ENCODE data around the gene HNF4A. TPM values are rescaled to one million over a fixed set of nuclear protein-coding genes. Genes with fewer than 3 reads are reported as not detected.

HNF4A gene
- total and polyA plus RNA-seq, 2 of the 13 experiments (the other 11 are each of a cell fraction or from before 2014, with no cell fraction given) = 80.9 to 169 TPM

DNA sequence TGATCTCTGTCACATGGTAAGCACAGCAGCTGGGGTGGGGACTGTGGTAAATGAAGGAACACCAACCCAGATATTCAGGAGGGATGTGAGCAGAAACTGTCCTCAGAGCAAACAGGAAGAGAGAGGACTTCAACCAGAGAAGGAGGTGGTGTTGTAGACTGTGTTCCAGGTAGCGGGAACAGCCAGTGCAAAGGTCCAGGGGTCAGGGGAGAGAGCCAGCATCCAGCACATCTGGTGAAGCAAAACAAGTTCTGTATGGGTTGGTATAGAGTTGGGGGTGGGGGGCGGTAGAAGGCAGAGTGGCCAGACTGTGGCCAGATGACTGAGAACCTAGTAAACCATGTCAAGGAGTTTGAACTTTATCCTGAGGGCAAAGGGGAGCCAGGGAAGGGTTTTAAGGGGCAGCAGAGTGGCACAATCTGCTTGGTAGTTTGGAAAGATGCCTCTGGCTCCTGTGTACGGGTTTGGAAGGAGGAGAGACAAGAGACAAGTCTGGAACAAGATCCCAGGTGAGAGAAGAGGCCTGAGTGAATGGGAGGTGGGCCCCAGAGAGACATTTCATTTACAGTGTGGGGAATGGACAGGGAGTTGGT lies 92.4 kb downstream of the HNF4A start (continued):
- TF ChIP-seq, protein P1, sequence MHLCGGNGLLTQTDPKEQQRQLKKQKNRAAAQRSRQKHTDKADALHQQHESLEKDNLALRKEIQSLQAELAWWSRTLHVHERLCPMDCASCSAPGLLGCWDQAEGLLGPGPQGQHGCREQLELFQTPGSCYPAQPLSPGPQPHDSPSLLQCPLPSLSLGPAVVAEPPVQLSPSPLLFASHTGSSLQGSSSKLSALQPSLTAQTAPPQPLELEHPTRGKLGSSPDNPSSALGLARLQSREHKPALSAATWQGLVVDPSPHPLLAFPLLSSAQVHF (CRISPR knock-in tag; IDR thresholded peaks at IDR 0.05) = 0 out of 2 replicates have a peak, but pooled peaks have one; percentile 32
- TF ChIP-seq KLF12 (CRISPR knock-in tag; IDR thresholded peaks at IDR 0.05; ENCODE audit: borderline replicate concordance) = no peak
- peak; percentile 78 for TF ChIP-seq ZMYM2 (CRISPR knock-in tag; IDR thresholded peaks at IDR 0.05)
- TF ChIP-seq, protein P2, sequence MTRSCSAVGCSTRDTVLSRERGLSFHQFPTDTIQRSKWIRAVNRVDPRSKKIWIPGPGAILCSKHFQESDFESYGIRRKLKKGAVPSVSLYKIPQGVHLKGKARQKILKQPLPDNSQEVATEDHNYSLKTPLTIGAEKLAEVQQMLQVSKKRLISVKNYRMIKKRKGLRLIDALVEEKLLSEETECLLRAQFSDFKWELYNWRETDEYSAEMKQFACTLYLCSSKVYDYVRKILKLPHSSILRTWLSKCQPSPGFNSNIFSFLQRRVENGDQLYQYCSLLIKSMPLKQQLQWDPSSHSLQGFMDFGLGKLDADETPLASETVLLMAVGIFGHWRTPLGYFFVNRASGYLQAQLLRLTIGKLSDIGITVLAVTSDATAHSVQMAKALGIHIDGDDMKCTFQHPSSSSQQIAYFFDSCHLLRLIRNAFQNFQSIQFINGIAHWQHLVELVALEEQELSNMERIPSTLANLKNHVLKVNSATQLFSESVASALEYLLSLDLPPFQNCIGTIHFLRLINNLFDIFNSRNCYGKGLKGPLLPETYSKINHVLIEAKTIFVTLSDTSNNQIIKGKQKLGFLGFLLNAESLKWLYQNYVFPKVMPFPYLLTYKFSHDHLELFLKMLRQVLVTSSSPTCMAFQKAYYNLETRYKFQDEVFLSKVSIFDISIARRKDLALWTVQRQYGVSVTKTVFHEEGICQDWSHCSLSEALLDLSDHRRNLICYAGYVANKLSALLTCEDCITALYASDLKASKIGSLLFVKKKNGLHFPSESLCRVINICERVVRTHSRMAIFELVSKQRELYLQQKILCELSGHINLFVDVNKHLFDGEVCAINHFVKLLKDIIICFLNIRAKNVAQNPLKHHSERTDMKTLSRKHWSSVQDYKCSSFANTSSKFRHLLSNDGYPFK (CRISPR knock-in tag; IDR thresholded peaks at IDR 0.05; ENCODE audit: borderline replicate concordance) = peak; percentile 54; the same call in 1 of the 2 replicates
- no peak for TF ChIP-seq ATM (IDR thresholded peaks at IDR 0.05; ENCODE audit: borderline replicate concordance)
- 0 out of 2 replicates have a peak, but pooled peaks have one; percentile 40 for TF ChIP-seq ZNF3 (CRISPR knock-in tag; IDR thresholded peaks at IDR 0.05)
- TF ChIP-seq KAT7 (CRISPR knock-in tag; IDR thresholded peaks at IDR 0.05; ENCODE audit: borderline replicate concordance) = no peak
- peak; percentile 85; the same call in 1 of the 2 replicates for TF ChIP-seq WIZ (CRISPR knock-in tag; IDR thresholded peaks at IDR 0.05)
- TF ChIP-seq, protein P3, sequence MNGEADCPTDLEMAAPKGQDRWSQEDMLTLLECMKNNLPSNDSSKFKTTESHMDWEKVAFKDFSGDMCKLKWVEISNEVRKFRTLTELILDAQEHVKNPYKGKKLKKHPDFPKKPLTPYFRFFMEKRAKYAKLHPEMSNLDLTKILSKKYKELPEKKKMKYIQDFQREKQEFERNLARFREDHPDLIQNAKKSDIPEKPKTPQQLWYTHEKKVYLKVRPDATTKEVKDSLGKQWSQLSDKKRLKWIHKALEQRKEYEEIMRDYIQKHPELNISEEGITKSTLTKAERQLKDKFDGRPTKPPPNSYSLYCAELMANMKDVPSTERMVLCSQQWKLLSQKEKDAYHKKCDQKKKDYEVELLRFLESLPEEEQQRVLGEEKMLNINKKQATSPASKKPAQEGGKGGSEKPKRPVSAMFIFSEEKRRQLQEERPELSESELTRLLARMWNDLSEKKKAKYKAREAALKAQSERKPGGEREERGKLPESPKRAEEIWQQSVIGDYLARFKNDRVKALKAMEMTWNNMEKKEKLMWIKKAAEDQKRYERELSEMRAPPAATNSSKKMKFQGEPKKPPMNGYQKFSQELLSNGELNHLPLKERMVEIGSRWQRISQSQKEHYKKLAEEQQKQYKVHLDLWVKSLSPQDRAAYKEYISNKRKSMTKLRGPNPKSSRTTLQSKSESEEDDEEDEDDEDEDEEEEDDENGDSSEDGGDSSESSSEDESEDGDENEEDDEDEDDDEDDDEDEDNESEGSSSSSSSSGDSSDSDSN (CRISPR knock-in tag; IDR thresholded peaks at IDR 0.05) = no peak
- TF ChIP-seq SIN3B (IDR thresholded peaks at IDR 0.05; ENCODE audit: low read length) = no peak
- no peak for TF ChIP-seq ZNF577 (CRISPR knock-in tag; IDR thresholded peaks at IDR 0.05; ENCODE audit: borderline replicate concordance, low read depth)
- no peak for TF ChIP-seq ZNF558 (CRISPR knock-in tag; IDR thresholded peaks at IDR 0.05; ENCODE audit: borderline replicate concordance)
- TF ChIP-seq SUZ12 (IDR thresholded peaks at IDR 0.05; ENCODE audit: low read depth, low read length) = no peak
- peak; percentile 32; the same call in 1 of the 2 replicates for TF ChIP-seq ZNF292 (CRISPR knock-in tag; IDR thresholded peaks at IDR 0.05; ENCODE audit: borderline replicate concordance, low read depth)
- 0 out of 2 replicates have a peak, but pooled peaks have one; percentile 23 for TF ChIP-seq ZKSCAN1 (IDR thresholded peaks at IDR 0.05; ENCODE audit: low read length)
- TF ChIP-seq, protein P4, sequence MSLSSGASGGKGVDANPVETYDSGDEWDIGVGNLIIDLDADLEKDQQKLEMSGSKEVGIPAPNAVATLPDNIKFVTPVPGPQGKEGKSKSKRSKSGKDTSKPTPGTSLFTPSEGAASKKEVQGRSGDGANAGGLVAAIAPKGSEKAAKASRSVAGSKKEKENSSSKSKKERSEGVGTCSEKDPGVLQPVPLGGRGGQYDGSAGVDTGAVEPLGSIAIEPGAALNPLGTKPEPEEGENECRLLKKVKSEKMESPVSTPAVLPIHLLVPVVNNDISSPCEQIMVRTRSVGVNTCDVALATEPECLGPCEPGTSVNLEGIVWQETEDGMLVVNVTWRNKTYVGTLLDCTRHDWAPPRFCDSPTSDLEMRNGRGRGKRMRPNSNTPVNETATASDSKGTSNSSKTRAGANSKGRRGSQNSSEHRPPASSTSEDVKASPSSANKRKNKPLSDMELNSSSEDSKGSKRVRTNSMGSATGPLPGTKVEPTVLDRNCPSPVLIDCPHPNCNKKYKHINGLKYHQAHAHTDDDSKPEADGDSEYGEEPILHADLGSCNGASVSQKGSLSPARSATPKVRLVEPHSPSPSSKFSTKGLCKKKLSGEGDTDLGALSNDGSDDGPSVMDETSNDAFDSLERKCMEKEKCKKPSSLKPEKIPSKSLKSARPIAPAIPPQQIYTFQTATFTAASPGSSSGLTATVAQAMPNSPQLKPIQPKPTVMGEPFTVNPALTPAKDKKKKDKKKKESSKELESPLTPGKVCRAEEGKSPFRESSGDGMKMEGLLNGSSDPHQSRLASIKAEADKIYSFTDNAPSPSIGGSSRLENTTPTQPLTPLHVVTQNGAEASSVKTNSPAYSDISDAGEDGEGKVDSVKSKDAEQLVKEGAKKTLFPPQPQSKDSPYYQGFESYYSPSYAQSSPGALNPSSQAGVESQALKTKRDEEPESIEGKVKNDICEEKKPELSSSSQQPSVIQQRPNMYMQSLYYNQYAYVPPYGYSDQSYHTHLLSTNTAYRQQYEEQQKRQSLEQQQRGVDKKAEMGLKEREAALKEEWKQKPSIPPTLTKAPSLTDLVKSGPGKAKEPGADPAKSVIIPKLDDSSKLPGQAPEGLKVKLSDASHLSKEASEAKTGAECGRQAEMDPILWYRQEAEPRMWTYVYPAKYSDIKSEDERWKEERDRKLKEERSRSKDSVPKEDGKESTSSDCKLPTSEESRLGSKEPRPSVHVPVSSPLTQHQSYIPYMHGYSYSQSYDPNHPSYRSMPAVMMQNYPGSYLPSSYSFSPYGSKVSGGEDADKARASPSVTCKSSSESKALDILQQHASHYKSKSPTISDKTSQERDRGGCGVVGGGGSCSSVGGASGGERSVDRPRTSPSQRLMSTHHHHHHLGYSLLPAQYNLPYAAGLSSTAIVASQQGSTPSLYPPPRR (CRISPR knock-in tag; IDR thresholded peaks at IDR 0.05; ENCODE audit: borderline replicate concordance) = 0 out of 2 replicates have a peak, but pooled peaks have one; percentile 40
- TF ChIP-seq ZSCAN9 (CRISPR knock-in tag; IDR thresholded peaks at IDR 0.05; ENCODE audit: borderline replicate concordance) = no peak
